Hepatocyte (in vitro differentiated cells): ENCODE measurements around the gene BARHL1. TPM values are rescaled to one million over a fixed set of nuclear protein-coding genes. Genes with fewer than 3 reads are reported as not detected.

Source experiments
- DNase-seq: peaks from one replicate; pipeline ENCODE4 v3.0.0-alpha.2; 2016; ENCODE audit warnings: low spot score
- H2AFZ ChIP-seq: fragments of 200-600 bp; sonication (generic); 2 replicates; pipeline ENCODE4 v1.6.0; 2016; ENCODE audit warnings: antibody characterized with exemption, mild to moderate bottlenecking
- H3K27ac ChIP-seq: fragments of 200-600 bp; sonication (generic); 2 replicates; pipeline ENCODE4 v1.5.1; 2016; ENCODE audit warnings: mild to moderate bottlenecking
- H3K27me3 ChIP-seq: fragments of 200-600 bp; sonication (generic); 2 replicates; pipeline ENCODE4 v1.6.1; 2016
- H3K36me3 ChIP-seq: fragments of 200-600 bp; sonication (generic); replicated peaks from 2 replicates; pipeline ENCODE4 v1.5.1; 2016; ENCODE audit warnings: low read depth; ENCODE audit not compliant: insufficient read depth
- H3K4me1 ChIP-seq: fragments of 200-600 bp; sonication (generic); 2 replicates; pipeline ENCODE4 v1.5.1; 2016; ENCODE audit warnings: mild to moderate bottlenecking, moderate library complexity; ENCODE audit not compliant: insufficient read depth
- H3K4me2 ChIP-seq: fragments of 200-600 bp; sonication (generic); 2 replicates; pipeline ENCODE4 v1.6.0; 2016
- H3K4me3 ChIP-seq: fragments of 200-600 bp; sonication (generic); 2 replicates; pipeline ENCODE4 v1.5.1; 2016; ENCODE audit warnings: mild to moderate bottlenecking
- H3K79me2 ChIP-seq: fragments of 200-600 bp; sonication (generic); 2 replicates; pipeline ENCODE4 v1.6.0; 2017; ENCODE audit warnings: mild to moderate bottlenecking
- H3K9me2 ChIP-seq: fragments of 200-600 bp; sonication (generic); replicated peaks from 2 replicates; pipeline ENCODE4 v1.6.0; 2017; ENCODE audit warnings: mild to moderate bottlenecking; ENCODE audit not compliant: insufficient read depth
- H3K9me3 ChIP-seq: fragments of 200-600 bp; sonication (generic); 2 replicates; pipeline ENCODE4 v1.5.1; 2016; ENCODE audit warnings: low read depth, mild to moderate bottlenecking
- H4K20me1 ChIP-seq: fragments of 200-600 bp; sonication (generic); 2 replicates; pipeline ENCODE4 v1.6.0; 2016; ENCODE audit warnings: mild to moderate bottlenecking; ENCODE audit not compliant: insufficient read depth, poor library complexity, severe bottlenecking
- EZH2 ChIP-seq: fragments of 200-600 bp; sonication (generic); IDR thresholded peaks from 2 replicates; pipeline ENCODE4 v1.6.1; 2016; ENCODE audit warnings: antibody characterized with exemption, mild to moderate bottlenecking, borderline replicate concordance
- EZH2phosphoT487 ChIP-seq: fragments of 200-600 bp; sonication (generic); IDR thresholded peaks from one replicate; pipeline ENCODE4 v1.6.1; 2018; ENCODE audit warnings: antibody characterized with exemption, mild to moderate bottlenecking, low read depth, moderate library complexity; ENCODE audit not compliant: unreplicated experiment, severe bottlenecking
- WGBS: methylation state at CpG from one replicate; pipeline ENCODE4 v1.1.6; 2016; ENCODE audit warnings: low lambda C conversion rate; ENCODE audit errors: missing lambda C conversion rate; 5-methylcytosine and 5-hydroxymethylcytosine counted together
- polyA plus RNA-seq: library from polyadenylated mRNA; unstranded; fragments of >200 nt; fragmentation: Nextera tagmentation; extraction: Ambion mirVana; gene quantifications from 2 replicates; pipeline ENCODE4 v1.2.1, GENCODE V29; 2016
- total RNA-seq: library from RNA; depleted of rRNA; stranded (reverse); fragments of >200 nt; gene quantifications from 2 replicates; pipeline ENCODE4 v1.2.3, GENCODE V29; 2014
- TF ChIP-seq, protein P1 (sequence below): fragments of 200-600 bp; sonication (generic); IDR thresholded peaks from 2 replicates; pipeline ENCODE4 v1.5.1; 2016; ENCODE audit warnings: antibody characterized with exemption, mild to moderate bottlenecking; ENCODE audit not compliant: poor library complexity

Gene BARHL1
- total and polyA plus RNA-seq, 2 experiments from 2014 or later = not detected

DNA sequence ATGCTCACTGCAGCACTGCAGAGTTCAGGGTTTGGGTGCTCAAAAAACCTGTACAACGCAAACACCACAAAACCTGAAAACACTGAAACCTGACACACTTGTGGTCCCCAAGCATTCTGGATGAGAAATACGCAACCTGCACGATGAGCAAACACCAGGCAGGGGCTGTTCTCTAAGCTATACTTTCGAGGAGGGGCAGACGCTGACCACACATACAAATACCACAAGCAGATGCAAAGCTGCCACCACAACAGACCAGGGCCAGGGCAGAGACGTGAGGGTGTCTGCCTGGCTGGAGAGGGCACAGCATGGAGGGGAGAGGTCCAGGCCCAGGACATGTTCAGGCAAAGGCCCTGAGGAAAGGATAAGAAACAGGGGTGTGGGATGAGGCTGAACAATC lies 23.0 kb downstream of the BARHL1 start:
- WGBS = 95% methylated on average over 6 of the region's 6 CpGs

DNA sequence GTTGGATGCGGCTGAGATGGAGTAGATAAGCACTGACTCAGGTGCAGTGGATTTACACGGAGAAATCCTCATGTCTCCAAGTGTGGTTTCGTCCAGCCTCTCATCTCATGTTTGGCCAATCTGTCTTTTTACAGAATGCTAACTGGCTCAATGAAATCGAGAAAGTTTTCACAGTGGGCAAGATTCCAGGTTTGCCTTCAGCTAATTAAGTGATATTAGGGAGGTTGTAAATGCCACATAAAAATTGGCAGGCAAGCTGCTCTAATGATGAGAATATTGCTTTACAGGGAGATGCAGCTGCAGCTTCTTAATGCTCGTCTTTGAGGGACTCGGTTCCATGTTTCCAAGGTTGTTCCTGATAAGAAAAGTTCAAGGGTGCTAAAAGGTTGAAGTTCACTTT lies 23.7 kb downstream of the BARHL1 start:
- Histone ChIP-seq H3K4me2 (no peak overlapping the region), H4K20me1 (no peaks in the 10 kb centered on the region), H3K9me2 (no peaks in the 10 kb centered on the region), H3K27me3 (no peaks in the 10 kb centered on the region), H3K4me1 (no peaks in the 10 kb centered on the region), H3K4me3 (no peak overlapping the region), H3K9me3 (no peaks in the 10 kb centered on the region), H2AFZ (no peak overlapping the region), H3K36me3 (no peaks in the 10 kb centered on the region), H3K27ac (no peak overlapping the region), H3K79me2 (no peaks in the 10 kb centered on the region)
- TF ChIP-seq EZH2 = no peak
- TF ChIP-seq, protein P1, sequence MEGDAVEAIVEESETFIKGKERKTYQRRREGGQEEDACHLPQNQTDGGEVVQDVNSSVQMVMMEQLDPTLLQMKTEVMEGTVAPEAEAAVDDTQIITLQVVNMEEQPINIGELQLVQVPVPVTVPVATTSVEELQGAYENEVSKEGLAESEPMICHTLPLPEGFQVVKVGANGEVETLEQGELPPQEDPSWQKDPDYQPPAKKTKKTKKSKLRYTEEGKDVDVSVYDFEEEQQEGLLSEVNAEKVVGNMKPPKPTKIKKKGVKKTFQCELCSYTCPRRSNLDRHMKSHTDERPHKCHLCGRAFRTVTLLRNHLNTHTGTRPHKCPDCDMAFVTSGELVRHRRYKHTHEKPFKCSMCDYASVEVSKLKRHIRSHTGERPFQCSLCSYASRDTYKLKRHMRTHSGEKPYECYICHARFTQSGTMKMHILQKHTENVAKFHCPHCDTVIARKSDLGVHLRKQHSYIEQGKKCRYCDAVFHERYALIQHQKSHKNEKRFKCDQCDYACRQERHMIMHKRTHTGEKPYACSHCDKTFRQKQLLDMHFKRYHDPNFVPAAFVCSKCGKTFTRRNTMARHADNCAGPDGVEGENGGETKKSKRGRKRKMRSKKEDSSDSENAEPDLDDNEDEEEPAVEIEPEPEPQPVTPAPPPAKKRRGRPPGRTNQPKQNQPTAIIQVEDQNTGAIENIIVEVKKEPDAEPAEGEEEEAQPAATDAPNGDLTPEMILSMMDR = no peak
- TF ChIP-seq EZH2phosphoT487 = no peak
- DNase-seq = no peak
- 82% methylated on average over 6 of the region's 6 CpGs for WGBS

More for the DNA sequence above, 23.0 kb downstream of the BARHL1 start:
- H3K36me3 ChIP-seq = no peaks in the 10 kb centered on the region
- H4K20me1 ChIP-seq = no peaks in the 10 kb centered on the region
- H3K9me2 ChIP-seq = no peaks in the 10 kb centered on the region
- no peak overlapping the region for H3K4me3 ChIP-seq
- DNase-seq = no peak
- no peaks in the 10 kb centered on the region for H3K79me2 ChIP-seq
- no peaks in the 10 kb centered on the region for H3K27me3 ChIP-seq
- H3K4me1 ChIP-seq = no peaks in the 10 kb centered on the region
- no peaks in the 10 kb centered on the region for H3K9me3 ChIP-seq
- H3K4me2 ChIP-seq = no peak overlapping the region
- TF ChIP-seq EZH2phosphoT487 = no peak
- TF ChIP-seq EZH2 = no peak
- TF ChIP-seq, protein P1 = no peak
- no peak overlapping the region for H2AFZ ChIP-seq
- no peak overlapping the region for H3K27ac ChIP-seq

DNA sequence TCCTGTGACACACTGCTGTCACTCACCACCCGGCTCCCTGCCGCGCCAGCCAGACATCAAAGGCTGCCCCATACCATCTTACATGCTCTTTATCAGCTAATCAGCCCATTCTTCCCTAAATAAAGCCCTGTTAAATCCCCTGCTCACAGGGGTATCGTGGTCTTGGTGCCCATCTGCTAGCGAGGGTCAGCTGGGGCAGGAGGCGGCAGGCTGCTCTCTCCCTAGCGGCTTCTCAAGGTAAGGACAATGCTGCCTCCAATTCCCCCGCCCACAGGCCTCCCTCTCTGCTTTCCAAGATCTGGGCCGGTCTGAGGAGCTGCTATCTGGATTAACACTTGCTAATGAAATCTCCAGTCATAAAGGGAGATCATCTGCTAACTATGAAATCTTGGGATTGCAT lies 26.8 kb downstream of the BARHL1 start:
- no peak overlapping the region for H3K27ac ChIP-seq
- no peaks in the 10 kb centered on the region for H3K9me3 ChIP-seq
- H3K79me2 ChIP-seq = no peaks in the 10 kb centered on the region
- 87% methylated on average over 9 of the region's 9 CpGs for WGBS
- H3K4me3 ChIP-seq = no peak overlapping the region
- H3K27me3 ChIP-seq = no peaks in the 10 kb centered on the region
- TF ChIP-seq EZH2 = no peak
- no peak for TF ChIP-seq EZH2phosphoT487
- TF ChIP-seq, protein P1 = no peak
- no peaks in the 10 kb centered on the region for H3K36me3 ChIP-seq
- no peaks in the 10 kb centered on the region for H4K20me1 ChIP-seq
- H3K4me1 ChIP-seq = no peaks in the 10 kb centered on the region
- H3K4me2 ChIP-seq = no peak overlapping the region
- H3K9me2 ChIP-seq = no peaks in the 10 kb centered on the region
- no peak overlapping the region for H2AFZ ChIP-seq
- DNase-seq = no peak

DNA sequence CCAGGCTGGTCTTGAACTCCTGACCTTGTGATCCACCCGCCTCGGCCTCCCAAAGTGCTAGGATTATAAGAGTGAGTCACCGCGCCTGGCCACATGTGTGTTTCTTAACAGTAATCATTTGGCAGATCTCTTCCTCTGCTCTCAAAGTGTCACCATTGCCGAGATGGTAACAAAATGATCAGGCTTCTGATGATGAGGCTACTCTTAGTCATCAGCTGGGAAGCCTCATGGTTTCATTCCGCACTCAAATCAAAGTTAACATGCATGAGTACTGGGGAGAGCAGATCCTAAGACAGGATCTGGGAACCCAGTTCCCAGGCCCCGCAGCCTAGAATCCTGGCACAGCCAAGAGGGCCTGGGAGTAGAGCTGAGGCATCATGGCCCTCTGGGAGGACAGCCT lies 27.4 kb downstream of the BARHL1 start:
- no peaks in the 10 kb centered on the region for H3K4me1 ChIP-seq
- no peak overlapping the region for H2AFZ ChIP-seq
- no peaks in the 10 kb centered on the region for H3K36me3 ChIP-seq
- no peaks in the 10 kb centered on the region for H3K9me2 ChIP-seq
- TF ChIP-seq EZH2phosphoT487 (no peak), EZH2 (no peak)
- TF ChIP-seq, protein P1 = no peak
- no peak for DNase-seq
- no peak overlapping the region for H3K4me3 ChIP-seq
- H3K27me3 ChIP-seq = no peaks in the 10 kb centered on the region
- H3K79me2 ChIP-seq = no peaks in the 10 kb centered on the region
- no peak overlapping the region for H3K4me2 ChIP-seq
- no peak overlapping the region for H3K27ac ChIP-seq
- H4K20me1 ChIP-seq = no peaks in the 10 kb centered on the region
- H3K9me3 ChIP-seq = no peaks in the 10 kb centered on the region
- WGBS = 94% methylated on average over 7 of the region's 7 CpGs
